Measurements from ENCODE around the gene P2RX4. TPM values are rescaled to one million over a fixed set of nuclear protein-coding genes. Genes with fewer than 3 reads are reported as not detected.

P2RX4 gene
- total and polyA plus RNA-seq, 2 of the 8 experiments (the other 6 are each of a cell fraction or from before 2014, with no cell fraction given) = 9.5 to 12.2 TPM

DNA sequence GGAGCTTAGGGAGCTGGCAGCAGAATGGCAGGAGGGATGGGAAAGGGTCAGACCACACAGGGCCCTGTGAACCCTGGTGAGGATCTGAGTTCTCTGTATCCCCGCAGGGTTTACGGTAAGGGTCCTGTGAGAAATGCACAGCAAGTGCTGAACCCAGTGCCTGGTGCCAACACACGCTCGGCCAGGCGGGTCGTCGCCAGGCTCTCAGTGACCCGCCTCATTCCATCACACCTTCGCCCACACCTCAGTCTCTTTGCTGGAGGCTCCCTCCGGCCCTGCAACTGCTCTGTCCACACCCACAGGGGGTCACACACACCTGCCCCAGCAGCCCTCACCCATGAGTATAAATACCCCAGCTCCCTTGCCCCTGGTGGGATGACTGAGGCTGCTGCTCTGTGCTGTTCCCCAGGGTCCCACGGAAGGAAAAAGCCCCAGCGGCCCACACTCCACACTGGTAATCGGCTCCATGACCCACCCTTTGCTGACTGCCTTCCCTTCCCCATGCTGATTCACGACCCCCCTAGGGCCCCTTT, 63.5 kb downstream of the P2RX4 start:
- Histone ChIP-seq H2BK20ac (ENCODE audit: low read length) (no peak overlapping the region), H3K23ac (ENCODE audit: insufficient read length) (no peak overlapping the region), H2BK12ac (ENCODE audit: low read depth, low read length) (no peak overlapping the region), H2BK5ac (ENCODE audit: low read depth, low read length) (no peak overlapping the region), H3K4ac (replicated peaks; ENCODE audit: insufficient read length, low read depth, low read length) (no peak overlapping the region), H3K79me1 (ENCODE audit: low read depth, low read length) (no peaks in the 10 kb centered on the region), H3K79me2 (ENCODE audit: control insufficient read depth in 1 of 2, insufficient read depth in 2 of 2, low read length in 2 of 2) (no peaks in the 10 kb centered on the region; a peak in 1 of 4 replicates), H4K8ac (ENCODE audit: extremely low read depth, insufficient read depth, low read length) (no peak overlapping the region), H2BK15ac (ENCODE audit: low read length) (no peak overlapping the region), H3K4me3 (ENCODE audit: extremely low read depth in 1 of 4, insufficient read depth in 2 of 4, low read depth in 3 of 4, low read length in 4 of 4) (no peak overlapping the region), H2BK120ac (replicated peaks; ENCODE audit: low read depth, low read length) (no peak overlapping the region), H3K56ac (replicated peaks; ENCODE audit: insufficient read length, low read depth, low read length) (no peak overlapping the region), H3K9me3 (ENCODE audit: insufficient read depth in 2 of 2, low read depth in 1 of 2, low read length in 1 of 2) (no peaks in the 10 kb centered on the region), H4K20me1 (replicated peaks in 1 of 2; ENCODE audit: control insufficient read depth in 1 of 2, insufficient read depth in 2 of 2, low read length in 2 of 2) (peaks cover 0 to 6% of the 10 kb centered on the region in 2 experiments), H3K14ac (ENCODE audit: insufficient read length) (no peak overlapping the region), H3K23me2 (ENCODE audit: low read depth, low read length) (no peaks in the 10 kb centered on the region), H3K27ac (ENCODE audit: low read depth, low read length) (no peak overlapping the region), H3K27me3 (replicated peaks in 1 of 4; ENCODE audit: control insufficient read depth in 3 of 4, extremely low read depth in 1 of 4, insufficient read depth in 3 of 4, low read length in 3 of 4) (no peaks in the 10 kb centered on the region), H4K5ac (ENCODE audit: insufficient read length, low read depth, low read length) (no peak overlapping the region), H3K4me2 (ENCODE audit: insufficient read depth in 1 of 2, low read depth in 2 of 2, low read length in 2 of 2) (no peak overlapping the region), H2AFZ (ENCODE audit: low read length) (no peak overlapping the region), H3K18ac (ENCODE audit: extremely low read depth, low read length) (no peak overlapping the region), H3K9ac (replicated peaks in 1 of 4; ENCODE audit: extremely low read depth in 1 of 4, low read depth in 3 of 4, low read length in 3 of 4) (no peak overlapping the region), H2AK5ac (ENCODE audit: low read depth, low read length) (no peak overlapping the region), H4K91ac (replicated peaks; ENCODE audit: insufficient read length, low read length) (no peak overlapping the region), H3K4me1 (replicated peaks in 1 of 4; ENCODE audit: control insufficient read depth in 3 of 4, insufficient read depth in 4 of 4, low read length in 3 of 4) (no peaks in the 10 kb centered on the region), H3K36me3 (ENCODE audit: control insufficient read depth in 2 of 4, insufficient read depth in 4 of 4, low read length in 3 of 4) (peaks cover 2 to 20% (median 6%) of the 10 kb centered on the region in 4 experiments; a peak in 5 of 8 replicates)
- ChIA-PET POLR2A (ENCODE audit: partially characterized antibody) (interaction anchor here (1.3 kb wide), 1 partner anchor 12 kb away, joined by 3 read pairs; no protein-coding TSS in a partner anchor), CTCF (ENCODE audit: partially characterized antibody) (interaction anchor here (0.6 kb wide), 1 partner anchor 637 kb away, joined by 3 read pairs; no protein-coding TSS in a partner anchor)
- DNase-seq (ENCODE audit: low read depth in 1 of 2, low spot score in 2 of 2) (no peak), FAIRE-seq (no peak)
- TF ChIP-seq, protein P1, sequence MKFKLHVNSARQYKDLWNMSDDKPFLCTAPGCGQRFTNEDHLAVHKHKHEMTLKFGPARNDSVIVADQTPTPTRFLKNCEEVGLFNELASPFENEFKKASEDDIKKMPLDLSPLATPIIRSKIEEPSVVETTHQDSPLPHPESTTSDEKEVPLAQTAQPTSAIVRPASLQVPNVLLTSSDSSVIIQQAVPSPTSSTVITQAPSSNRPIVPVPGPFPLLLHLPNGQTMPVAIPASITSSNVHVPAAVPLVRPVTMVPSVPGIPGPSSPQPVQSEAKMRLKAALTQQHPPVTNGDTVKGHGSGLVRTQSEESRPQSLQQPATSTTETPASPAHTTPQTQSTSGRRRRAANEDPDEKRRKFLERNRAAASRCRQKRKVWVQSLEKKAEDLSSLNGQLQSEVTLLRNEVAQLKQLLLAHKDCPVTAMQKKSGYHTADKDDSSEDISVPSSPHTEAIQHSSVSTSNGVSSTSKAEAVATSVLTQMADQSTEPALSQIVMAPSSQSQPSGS (IDR thresholded peaks at IDR 0.05; ENCODE audit: low read length) = no peak
- TF ChIP-seq CBX8 (IDR thresholded peaks at IDR 0.05; ENCODE audit: borderline replicate concordance, low read depth, low read length) = no peak
- no peak for TF ChIP-seq HDAC6 (IDR thresholded peaks at IDR 0.05; ENCODE audit: low read depth, low read length)
- no peak for TF ChIP-seq CREB1 (IDR thresholded peaks at IDR 0.05)
- no peak for TF ChIP-seq SAP30 (IDR thresholded peaks at IDR 0.05; ENCODE audit: insufficient read depth, insufficient replicate concordance, low read length)
- TF ChIP-seq RNF2 (IDR thresholded peaks at IDR 0.05; ENCODE audit: borderline replicate concordance, low read depth, low read length, missing control alignments, poor library complexity, severe bottlenecking) = no peak
- no peak for TF ChIP-seq GTF2F1 (IDR thresholded peaks at IDR 0.05; ENCODE audit: borderline replicate concordance, low read depth, low read length)
- no peak for TF ChIP-seq USF2 (IDR thresholded peaks at IDR 0.05; ENCODE audit: low read length)
- WGBS, 2 experiments (ENCODE audit: extremely low coverage in 1 of 2, insufficient coverage in 1 of 2, insufficient read length in 1 of 2, insufficient replicate concordance in 2 of 2, low coverage in 1 of 2, low lambda C conversion rate in 2 of 2, missing lambda C conversion rate in 1 of 2) = 95% methylated on average over 10 of the region's 14 CpGs; no CpG with 5 or more reads in 1 of the 2 experiments
